ENCODE results near the gene PPM1H. TPM values are rescaled to one million over a fixed set of nuclear protein-coding genes. Genes with fewer than 3 reads are reported as not detected.
"Not testable (repeated sequence)": the region's sequence is repeated elsewhere in the genome, so short reads cannot be mapped to it uniquely, and the experiment has no call there.

The PPM1H gene, protein sequence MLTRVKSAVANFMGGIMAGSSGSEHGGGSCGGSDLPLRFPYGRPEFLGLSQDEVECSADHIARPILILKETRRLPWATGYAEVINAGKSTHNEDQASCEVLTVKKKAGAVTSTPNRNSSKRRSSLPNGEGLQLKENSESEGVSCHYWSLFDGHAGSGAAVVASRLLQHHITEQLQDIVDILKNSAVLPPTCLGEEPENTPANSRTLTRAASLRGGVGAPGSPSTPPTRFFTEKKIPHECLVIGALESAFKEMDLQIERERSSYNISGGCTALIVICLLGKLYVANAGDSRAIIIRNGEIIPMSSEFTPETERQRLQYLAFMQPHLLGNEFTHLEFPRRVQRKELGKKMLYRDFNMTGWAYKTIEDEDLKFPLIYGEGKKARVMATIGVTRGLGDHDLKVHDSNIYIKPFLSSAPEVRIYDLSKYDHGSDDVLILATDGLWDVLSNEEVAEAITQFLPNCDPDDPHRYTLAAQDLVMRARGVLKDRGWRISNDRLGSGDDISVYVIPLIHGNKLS
- under 1 TPM; 0.13 to 0.17 TPM for total RNA-seq

DNA sequence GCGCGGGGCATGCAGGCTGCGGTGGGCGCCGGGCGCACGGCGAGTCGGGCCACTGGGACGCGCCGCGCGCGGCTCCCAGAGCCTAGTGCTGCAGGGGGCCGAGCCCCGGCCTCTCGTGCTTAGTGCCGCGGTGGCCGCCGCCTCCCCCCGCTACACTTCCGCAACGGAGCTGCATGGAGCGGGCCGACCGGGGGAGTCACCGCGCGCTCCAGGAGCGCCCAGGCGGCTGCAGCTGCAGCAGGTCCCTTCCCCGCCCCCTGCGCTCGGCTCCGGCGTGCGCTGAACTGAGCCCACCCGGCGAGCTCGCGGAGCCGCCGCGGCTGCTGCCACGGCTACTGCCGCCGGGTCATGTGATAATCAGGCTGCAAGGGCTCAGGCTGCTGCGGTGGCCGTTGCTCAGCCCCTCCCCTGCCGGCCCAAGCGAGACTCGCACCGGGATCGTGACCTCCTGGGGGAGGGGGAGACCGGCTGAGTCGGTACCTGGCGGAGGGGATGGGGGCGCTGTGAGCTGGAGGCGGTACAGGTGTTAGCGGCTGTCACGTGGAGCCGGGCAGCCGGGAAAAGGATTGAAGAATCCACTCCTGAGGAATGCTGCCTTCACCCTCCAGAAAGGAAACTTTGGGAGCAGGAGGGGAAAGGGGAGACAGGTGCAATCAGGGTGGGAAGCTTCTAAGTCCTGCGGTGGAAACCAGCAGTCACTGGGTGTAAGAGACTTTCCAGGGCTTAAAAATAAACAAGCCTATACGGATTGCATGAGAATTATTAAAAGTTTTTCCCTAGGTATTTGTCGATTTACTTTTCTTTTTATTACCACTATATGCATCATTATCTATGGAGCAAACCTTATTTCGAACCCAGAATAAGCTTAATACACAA, at the start of gene PPM1H:
Gene PPM1H (minus strand): TSS at position 352 of the 876 bp plus-strand sequence. CDS start 414 bp downstream, outside the sequence.
- ChIA-PET CTCF (no interaction called here), POLR2A (no interaction called here)

DNA sequence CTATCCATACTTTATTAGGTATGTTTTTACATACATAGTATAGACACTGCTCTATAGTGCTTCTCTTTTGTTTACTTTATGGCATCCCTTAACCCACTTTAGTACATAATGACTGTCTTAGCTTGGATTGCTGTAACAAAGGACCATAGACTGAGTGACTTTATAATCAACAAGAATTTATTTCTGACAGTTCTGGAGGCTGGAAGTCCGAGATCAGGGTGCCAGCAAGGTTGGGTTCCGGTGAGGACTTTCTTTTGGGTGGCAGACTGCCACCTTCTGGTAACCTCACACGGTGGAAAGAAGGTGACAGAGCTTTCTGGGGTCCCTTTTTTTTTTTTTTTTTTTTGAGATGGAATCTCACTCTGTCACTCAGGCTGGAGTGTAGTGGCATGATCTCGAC, 48.6 kb upstream of the PPM1H start:
- POLR2A ChIA-PET, result no interaction called here
- CTCF ChIA-PET, result interaction anchor here (0.7 kb wide), 1 partner anchor 579 kb away, joined by 3 read pairs; no protein-coding TSS in a partner anchor

DNA sequence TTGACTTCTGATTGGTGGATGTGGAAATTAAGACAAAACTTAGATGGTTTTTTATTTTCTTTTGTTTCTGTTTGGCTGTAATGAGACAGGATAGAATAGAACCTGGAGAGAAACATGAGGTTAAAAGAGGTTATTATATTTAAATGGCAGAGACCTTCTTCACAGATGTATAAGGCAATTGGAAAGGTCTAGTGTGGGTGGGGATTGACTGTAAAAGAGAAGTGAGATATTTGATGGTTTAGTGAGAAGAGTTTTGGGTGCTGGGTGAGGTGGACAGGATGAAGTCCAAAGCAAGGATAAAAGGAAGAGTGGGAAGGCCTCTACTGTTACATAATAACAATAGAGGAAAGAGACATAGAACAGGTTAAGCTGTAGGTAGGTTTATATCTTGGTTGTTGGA, 43.8 kb upstream of the PPM1H start:
- POLR2A ChIA-PET, result no interaction called here

DNA sequence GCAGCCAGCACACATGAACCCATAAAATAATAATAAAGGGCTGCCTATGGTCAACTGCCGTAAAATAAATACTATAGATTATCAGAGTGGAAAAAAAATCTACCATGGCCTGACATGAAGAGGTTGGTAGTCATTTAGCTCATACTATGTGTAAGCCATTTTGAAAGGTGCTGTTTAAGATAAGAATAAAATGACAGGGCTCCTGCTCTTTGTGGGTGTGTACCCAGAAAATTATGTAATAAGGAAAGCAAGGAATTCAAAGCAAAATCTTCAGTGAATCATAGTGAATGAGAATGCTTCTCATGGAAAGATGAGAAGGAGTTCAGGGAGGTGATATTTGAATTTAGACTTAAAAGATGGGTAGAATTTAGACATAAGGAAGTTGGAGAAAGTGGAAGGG, 42.9 kb upstream of the PPM1H start:
- POLR2A ChIA-PET, result no interaction called here
- CTCF ChIA-PET, result no interaction called here

More for the DNA sequence above, 43.8 kb upstream of the PPM1H start:
- CTCF ChIA-PET, result no interaction called here

DNA sequence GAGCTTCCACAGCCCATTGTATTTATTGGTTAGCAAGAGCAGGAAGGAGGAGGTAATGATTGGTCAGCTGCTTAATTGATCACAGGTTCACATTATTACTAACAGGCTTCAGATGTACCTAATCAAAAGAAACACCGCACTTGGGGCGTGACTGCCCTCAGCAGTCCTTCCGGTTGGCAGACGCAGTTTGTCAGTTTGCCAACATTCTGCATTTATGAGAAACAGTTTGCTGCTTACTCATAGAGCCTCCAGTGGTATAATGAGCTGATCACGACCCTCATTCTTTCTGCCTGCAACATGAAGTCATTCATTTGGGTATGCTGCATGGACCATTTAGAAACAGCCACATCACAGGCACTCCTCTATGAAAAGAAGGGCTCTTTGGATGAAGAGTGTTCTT, 42.5 kb upstream of the PPM1H start:
- ChIA-PET POLR2A (no interaction called here), CTCF (no interaction called here)

DNA sequence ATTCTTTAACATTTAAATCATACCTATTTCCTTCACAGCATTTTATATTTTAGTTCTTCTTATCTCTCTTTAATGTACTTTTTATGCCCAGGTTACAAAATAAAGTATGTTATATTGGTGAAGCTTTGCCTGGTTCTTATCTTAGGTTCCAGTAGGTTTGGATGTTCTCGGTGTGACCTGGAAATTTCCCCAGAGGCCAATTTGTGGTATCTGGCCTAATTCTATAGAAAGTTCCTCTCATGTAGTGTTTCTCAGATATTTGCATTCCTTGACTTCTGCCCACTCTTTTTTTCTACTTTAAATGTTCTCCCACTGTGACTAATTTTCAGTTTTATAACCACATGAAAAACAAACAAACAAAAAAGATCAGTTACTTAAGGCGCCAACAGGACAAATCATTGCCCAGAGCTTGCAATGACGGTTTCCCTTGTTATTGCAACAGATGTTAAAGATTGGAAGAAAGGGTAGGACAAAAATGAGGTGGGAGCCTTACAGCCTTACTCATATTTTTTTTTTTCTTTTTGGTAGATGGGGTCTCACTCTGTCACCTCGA, 41.2 kb upstream of the PPM1H start:
- CTCF ChIA-PET, result no interaction called here
- POLR2A ChIA-PET, result no interaction called here

DNA sequence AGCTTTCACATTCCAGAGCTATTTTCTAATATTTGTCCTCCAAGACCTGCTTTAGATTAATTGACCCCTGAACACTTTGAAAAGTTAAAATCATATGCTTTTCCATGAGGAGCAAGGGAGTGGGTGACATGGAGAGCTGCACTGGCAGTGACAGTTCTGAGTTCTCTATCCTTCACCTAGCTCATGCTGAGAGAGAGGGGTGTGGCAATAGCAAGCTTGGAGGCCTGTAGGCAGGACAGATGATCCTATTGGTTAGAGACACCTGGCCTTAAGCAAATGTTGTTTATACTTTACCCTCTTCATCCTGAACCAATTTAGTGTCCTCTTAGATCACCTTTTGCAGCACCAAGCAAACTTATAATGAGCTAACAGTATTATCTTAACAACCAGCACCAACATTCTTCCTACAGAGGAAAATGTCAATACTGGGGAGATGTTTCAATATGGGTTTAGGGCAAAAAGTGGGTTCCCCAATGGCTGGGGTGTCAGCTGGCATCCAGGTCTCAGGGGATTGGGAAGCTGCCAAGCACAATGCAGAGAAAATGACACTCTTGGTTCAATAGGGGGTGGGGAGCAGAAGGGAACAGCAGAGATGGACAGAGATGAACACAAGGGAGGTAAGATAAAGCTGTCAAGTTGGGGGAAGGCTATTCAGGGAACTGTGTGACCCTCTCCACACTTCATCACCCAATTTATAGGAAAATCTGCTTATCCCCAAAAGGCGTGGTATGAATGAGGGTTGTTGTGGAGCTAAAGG, 37.0 kb upstream of the PPM1H start:
- ChIA-PET POLR2A (no interaction called here), CTCF (interaction anchor here (0.8 kb wide), 1 partner anchor 42 kb away, joined by 3 read pairs; no protein-coding TSS in a partner anchor)

DNA sequence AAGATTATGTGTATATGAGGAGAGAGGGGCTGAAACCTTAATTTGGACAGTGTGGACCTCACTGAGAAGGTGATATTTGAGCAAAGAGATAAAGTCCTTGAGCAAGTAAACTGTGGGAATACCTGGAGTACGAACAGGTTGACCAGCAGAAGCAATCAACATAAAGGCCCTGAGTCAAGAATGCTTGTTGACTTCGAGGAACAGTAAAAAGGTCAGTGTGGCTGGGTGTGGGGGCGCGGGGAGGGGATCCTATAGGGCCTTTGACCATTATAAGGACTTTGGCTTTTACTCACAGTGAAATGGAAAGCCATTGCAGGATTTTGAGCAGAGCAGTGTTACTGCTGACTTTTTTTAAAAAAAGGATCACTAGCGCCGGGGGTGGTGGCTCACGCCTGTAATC, 34.7 kb upstream of the PPM1H start:
- POLR2A ChIA-PET, result no interaction called here
- CTCF ChIA-PET, result no interaction called here

DNA sequence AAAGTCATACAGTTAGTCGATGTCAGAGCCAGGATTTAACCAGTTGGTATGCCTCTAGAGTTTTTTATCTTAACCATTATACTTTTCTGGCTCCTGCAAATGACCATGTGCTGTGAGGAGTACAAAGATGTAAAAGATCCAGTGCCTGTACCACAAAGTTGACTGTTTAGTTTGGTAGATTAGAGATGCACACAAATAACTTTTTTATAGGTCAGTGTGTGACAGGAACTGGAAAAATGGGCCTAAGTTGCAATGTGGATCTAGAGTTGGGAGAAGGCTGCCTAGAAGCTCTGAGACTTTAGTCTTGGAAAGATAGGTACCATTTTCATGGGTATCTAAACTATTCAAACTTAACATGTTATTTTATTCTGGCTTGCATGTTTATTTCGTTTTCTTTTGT, 32.8 kb upstream of the PPM1H start:
- POLR2A ChIA-PET, result no interaction called here

DNA sequence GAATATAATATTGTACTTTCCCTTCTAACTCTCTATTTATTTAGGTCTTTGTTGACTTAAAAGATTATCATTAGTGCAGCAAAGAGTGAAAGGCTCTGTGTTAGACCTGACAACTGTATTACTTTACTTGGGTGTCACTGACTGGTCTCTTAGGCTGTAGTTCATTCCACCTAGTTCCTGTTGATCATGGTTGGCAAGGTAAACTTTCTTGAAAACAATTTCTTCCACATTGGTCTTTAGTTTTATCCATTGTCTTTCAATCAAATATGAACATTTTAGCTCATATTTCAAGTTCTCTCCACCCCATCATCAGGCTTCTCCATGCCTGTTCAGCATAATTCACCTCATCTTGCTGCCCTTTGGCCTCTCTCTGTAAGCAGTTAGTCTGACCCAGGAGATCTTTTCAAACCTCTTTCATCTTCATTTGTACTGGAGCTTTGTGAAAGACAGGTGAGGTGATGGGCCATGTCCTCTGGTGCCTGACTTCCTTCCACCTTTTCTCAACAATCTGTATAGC, 32.1 kb upstream of the PPM1H start:
- ChIA-PET CTCF (no interaction called here), POLR2A (no interaction called here)

More for the DNA sequence above, 32.8 kb upstream of the PPM1H start:
- CTCF ChIA-PET, result no interaction called here

DNA sequence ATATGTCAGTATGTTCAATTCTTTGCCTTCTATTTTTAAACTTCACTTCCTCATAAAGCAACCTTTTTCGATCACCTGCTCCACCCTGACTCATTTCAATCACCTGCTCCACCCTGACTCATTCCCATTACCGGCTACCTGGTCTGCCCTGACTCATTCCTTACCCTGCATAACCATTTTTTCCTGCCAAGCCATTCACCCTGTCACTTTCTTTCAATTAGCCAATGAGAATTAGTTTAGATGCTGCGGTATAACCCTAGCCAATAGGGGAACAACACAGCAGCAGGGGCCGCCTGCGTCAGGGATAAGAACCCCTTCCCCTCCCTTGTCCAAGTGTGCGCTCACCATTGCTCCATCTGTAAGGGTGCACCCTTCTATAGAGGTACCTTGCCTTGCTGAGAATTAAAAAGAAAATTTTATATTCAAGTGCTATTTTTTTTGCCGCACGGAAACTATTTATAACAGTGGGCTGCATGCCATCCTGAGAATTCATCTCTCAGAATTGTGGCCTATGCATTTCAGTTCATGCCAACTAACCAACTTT, 31.6 kb upstream of the PPM1H start:
- CTCF ChIA-PET, result not testable (repeated sequence)

DNA sequence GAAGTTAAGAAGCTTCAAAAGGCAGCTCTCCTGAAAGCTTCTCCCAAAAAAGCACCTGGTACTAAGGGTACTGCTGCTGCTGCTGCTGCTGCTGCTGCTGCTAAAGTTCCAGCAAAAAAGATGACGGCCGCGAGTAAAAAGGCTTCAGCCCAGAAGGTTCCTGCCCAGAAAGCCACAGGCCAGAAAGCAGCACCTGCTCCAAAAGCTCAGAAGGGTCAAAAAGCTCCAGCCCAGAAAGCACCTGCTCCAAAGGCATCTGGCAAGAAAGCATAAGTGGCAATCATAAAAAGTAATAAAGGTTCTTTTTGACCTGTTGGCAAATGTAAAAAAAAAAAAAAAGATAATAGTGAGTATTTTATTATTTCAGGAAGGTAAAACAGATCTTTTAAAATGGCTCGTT, 30.8 kb upstream of the PPM1H start:
- POLR2A ChIA-PET, CTCF ChIA-PET: not testable (repeated sequence)

More for the DNA sequence above, 31.6 kb upstream of the PPM1H start:
- POLR2A ChIA-PET, result not testable (repeated sequence)

DNA sequence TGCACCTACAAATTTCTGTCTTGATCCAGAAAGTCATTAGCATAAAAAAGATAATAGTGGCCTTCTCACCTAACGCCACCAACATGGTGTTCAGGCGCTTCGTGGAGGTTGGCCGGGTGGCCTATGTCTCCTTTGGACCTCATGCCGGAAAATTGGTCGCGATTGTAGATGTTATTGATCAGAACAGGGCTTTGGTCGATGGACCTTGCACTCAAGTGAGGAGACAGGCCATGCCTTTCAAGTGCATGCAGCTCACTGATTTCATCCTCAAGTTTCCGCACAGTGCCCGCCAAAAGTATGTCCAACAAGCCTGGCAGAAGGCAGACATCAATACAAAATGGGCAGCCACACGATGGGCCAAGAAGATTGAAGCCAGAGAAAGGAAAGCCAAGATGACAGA, 30.3 kb upstream of the PPM1H start:
- CTCF ChIA-PET, result not testable (repeated sequence)

DNA sequence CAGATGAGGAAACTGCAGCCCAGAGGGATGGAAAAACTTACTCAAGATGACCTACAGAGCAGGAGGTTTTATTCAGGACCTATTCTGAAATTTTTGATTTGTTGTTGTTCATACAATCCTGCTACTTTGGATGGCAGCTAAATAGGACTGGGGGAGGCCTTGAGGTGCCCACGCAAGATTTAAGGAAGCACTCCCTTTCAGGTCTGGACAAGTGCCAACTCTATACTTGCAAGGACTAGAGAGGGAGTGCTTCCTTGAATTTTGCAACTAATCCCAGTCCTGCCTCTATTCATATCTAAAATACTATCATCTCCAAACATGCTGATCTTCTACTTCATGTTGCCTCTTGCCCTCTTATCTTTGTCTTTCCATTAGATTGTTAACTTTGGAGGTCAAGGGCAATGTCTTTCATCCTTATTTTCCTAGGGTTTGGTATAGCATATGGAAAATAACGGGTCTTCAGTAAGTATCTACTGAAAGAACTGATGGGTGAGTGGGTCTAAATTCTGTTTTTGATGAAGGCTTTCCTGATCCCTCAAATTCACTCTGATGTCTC, 28.6 kb upstream of the PPM1H start:
- ChIA-PET POLR2A (no interaction called here), CTCF (no interaction called here)

More for the DNA sequence above, 30.3 kb upstream of the PPM1H start:
- POLR2A ChIA-PET, result not testable (repeated sequence)

DNA sequence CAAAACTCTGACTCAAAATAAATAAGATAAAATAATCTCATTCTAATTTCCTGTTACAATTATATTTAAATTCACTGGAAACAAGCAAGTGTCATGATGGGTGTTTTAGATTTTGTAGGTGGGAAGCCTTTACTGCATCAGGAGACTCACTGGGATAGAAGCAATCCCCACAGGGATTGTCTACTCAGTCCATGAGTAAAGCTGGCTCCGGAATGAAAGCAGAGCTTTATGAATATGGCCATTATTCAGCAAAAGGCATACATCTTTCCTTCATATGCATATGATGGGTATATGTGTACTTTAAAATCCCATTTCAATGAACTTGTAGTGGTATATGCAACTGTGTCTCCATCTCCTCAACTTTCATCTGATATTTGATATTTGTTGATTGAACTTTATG, 25.4 kb upstream of the PPM1H start:
- ChIA-PET POLR2A (no interaction called here), CTCF (no interaction called here)

DNA sequence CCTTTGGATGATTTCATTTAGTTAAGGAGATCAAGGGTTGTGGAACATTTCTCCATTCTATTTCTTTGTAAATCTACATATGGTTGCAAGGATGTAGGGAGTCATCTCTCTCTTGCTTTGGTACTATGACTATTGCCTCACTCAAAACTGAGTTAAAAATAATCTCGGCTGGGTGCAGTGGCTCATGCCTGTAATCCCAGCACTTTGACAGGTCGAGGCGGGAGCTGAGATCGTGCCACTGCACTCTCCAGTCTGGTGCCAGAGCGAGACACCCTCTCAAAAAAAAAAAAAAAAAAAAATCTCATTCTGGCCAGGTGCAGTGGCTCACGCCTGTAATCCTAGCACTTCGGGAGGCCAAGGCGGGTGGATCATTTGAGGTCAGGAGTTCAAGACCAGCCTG, 24.8 kb upstream of the PPM1H start:
- POLR2A ChIA-PET, result no interaction called here
- CTCF ChIA-PET, result no interaction called here

DNA sequence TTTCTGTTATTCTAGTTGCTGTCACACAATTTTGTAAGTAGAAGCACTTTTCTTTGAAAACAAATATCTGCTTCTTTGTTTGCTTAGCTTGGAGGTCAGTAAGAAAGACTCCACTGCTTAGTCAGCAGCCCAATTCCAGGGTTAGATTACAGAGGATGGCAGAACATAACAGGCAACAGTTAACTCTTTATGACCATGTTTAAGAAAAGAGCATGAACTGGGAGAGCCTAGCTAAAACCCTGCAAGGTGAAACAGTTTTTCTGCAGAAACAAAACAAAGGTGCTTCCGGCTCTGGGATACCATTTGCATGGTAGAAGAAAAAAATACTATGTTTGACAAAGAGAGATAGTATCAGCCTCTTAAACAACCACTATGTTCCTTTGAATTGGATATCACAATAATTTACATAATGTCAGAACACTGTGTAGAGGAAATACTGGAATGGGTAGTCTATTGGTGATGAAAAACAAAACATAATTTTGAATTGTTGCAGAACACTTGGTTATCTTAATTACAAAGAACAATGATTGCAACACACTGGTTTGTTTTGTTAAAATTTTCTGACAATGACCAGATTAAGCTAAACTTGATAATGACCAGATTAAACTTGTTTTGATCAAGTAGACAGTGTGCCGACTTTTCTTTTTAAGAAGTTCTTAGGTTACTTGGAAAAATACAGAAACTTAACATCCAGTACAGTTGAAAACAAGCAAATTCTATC, 22.4 kb upstream of the PPM1H start:
- CTCF ChIA-PET, result no interaction called here
- POLR2A ChIA-PET, result no interaction called here

DNA sequence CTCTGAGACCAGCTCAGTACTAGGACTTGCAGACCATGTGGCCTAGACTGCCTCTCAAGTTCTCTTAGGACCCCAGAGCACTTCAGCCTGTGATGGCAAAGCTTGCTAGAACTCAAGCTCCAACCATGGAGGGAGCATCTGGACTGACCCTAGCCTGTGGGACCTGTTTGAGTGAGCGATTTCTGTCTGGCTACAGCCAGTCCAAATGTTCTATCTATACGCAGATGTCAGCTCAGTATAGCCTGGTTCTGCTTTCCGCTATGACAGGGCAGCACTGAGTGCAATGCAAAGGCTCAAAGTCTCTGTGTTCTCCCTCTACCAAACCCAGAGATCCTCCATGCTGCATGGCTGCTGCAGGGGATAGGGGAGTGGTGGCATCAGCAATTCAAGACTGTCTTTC, 20.7 kb upstream of the PPM1H start:
- CTCF ChIA-PET, result interaction anchor here (0.5 kb wide), 1 partner anchor 146 kb away, joined by 3 read pairs; no protein-coding TSS in a partner anchor
- POLR2A ChIA-PET, result no interaction called here
